UCSD-AML1 (cell line): ENCODE data around the gene PCDHGB4.
"Not testable (repeated sequence)": the region's sequence is repeated elsewhere in the genome, so short reads cannot be mapped to it uniquely, and the experiment has no call there.

Source experiments
- DNase-seq: peaks from one replicate; lab custom pipeline; 2025; ENCODE audit not compliant: unreplicated experiment; lab: John Stamatoyannopoulos, UW

Gene PCDHGB4

GRCh38 chr5:141387557-141388311, at the start of gene PCDHGB4:
Gene PCDHGB4 (plus strand): TSS chr5:141387698. CDS start chr5:141387885, 187 bp downstream.
- DNase-seq = peak; percentile 50

- no peak for DNase-seq
These were observed 48.8 kb upstream of the PCDHGB4 start, which contains the start of gene PCDHGA2 for GRCh38 chr5:141338538-141339306. Gene PCDHGA2 (plus strand): TSS chr5:141338760.

GRCh38 chr5:141340781-141341354, 46.6 kb upstream of the PCDHGB4 start:
- DNase-seq = not testable (repeated sequence)

GRCh38 chr5:141342773-141343172, 44.7 kb upstream of the PCDHGB4 start:
- no peak for DNase-seq

GRCh38 chr5:141343242-141343952, 44.1 kb upstream of the PCDHGB4 start, which contains the start of gene PCDHGA3:
Gene PCDHGA3 (plus strand): TSS chr5:141343829. CDS start chr5:141344034, 205 bp downstream.
- no peak for DNase-seq

GRCh38 chr5:141343953-141344463, 43.5 kb upstream of the PCDHGB4 start:
- no peak for DNase-seq

GRCh38 chr5:141345327-141345726, 42.2 kb upstream of the PCDHGB4 start:
- no peak for DNase-seq

- DNase-seq = not testable (repeated sequence)
These were observed 41.5 kb upstream of the PCDHGB4 start for GRCh38 chr5:141346017-141346416.

- DNase-seq = peak; percentile 16
These were observed 37.4 kb upstream of the PCDHGB4 start, which contains the start of gene PCDHGB1 for GRCh38 chr5:141349917-141350619. Gene PCDHGB1 (plus strand): TSS chr5:141350099. CDS start chr5:141350261, 162 bp downstream.

GRCh38 chr5:141351591-141351990, 35.9 kb upstream of the PCDHGB4 start:
- DNase-seq = no peak

GRCh38 chr5:141354900-141355469, 32.5 kb upstream of the PCDHGB4 start, which contains the start of gene PCDHGA4:
Gene PCDHGA4 (plus strand): TSS chr5:141355021. CDS start chr5:141355108, 87 bp downstream.
- DNase-seq = no peak

GRCh38 chr5:141355641-141356040, 31.9 kb upstream of the PCDHGB4 start:
- DNase-seq = no peak

- no peak for DNase-seq
These were observed 31.4 kb upstream of the PCDHGB4 start for GRCh38 chr5:141356133-141356532.

- no peak for DNase-seq
These were observed 30.5 kb upstream of the PCDHGB4 start for GRCh38 chr5:141356950-141357349.

- DNase-seq = peak; percentile 40
These were observed 27.6 kb upstream of the PCDHGB4 start, which contains the start of gene PCDHGB2 for GRCh38 chr5:141359790-141360426. Gene PCDHGB2 (plus strand): TSS chr5:141359994. CDS start chr5:141360136, 142 bp downstream.

- DNase-seq = no peak
These were observed 26.8 kb upstream of the PCDHGB4 start for GRCh38 chr5:141360685-141361084.

GRCh38 chr5:141362719-141363118, 24.8 kb upstream of the PCDHGB4 start:
- no peak for DNase-seq

GRCh38 chr5:141363952-141364660, 23.4 kb upstream of the PCDHGB4 start, which contains the start of gene PCDHGA5:
Gene PCDHGA5 (plus strand): TSS chr5:141364162. CDS start chr5:141364331, 169 bp downstream.
- DNase-seq = no peak
